Measurements from ENCODE around the gene OCIAD1.
A peak's percentile ranks its signal among the peaks of the same experiment; 100 is the strongest.
"Not testable (repeated sequence)": the region's sequence is repeated elsewhere in the genome, so short reads cannot be mapped to it uniquely, and the experiment has no call there.

Gene OCIAD1, protein sequence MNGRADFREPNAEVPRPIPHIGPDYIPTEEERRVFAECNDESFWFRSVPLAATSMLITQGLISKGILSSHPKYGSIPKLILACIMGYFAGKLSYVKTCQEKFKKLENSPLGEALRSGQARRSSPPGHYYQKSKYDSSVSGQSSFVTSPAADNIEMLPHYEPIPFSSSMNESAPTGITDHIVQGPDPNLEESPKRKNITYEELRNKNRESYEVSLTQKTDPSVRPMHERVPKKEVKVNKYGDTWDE

DNA sequence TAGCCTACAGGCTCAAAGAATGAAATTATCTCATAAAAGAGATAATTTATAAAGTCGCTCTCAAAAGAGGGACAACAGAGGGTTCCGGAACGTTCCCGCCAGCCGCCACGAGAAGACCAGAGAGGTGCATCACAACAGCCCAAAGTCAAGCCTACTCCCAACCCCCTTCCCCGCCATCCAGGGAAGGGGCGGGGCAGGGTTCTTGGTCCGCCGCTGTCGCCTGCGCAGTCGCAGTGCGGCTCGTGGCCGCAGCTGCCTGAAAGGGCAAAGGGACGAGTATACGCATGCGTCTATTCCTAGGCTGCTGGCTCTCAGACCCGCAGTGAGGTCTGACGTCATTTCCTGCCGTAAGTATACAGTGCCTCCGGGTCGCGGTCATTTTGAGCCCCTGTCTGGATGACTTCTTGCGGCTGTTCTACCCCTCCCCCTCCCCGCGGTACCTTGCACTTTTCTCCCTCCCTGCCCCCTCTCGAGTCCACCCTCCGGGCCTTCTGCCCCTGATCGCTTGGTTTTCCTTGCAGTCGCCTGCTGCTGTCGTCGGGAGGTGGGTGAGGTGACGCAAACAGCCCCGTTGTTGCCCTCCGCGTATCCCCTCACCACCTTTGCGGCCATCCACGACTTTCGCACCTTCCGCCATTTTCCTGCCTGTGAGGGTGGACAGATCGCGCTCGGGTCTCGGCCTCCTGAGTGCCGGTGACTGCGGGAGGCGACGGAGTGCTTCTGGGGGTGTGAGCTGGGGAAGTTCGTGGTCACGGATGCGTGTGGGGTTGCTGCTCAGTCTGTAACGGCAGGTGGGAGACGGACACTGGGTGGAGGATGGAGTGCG is at the start of gene OCIAD1:
Gene OCIAD1 (plus strand): TSS at position 383 of the 826 bp plus-strand sequence. CDS start 1,537 bp downstream, outside the sequence.
- peak; percentile 79 to 89 (median 82) for DNase-seq (ENCODE audit: low read depth in 4 of 4, low spot score in 1 of 4)

DNA sequence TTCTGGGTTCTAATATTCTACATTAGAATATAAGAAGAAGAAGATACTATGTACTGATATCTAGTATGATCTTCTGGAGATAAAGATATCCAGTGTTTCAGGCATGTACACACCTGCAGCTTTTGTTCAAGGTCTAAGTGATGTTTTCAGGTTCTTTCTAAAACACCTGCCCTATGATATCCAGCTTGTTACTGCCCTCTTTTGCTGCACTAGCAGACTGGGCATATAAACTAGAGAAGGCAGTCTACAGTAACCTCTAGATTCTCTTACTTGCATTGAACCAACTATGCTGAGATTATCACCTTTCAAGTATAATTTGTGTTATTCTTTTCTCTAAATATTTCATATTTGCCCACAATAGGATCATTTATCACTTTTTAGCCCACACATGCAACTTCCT is 48.9 kb upstream of the OCIAD1 start:
- no peak for DNase-seq (ENCODE audit: low read depth in 4 of 4, low spot score in 1 of 4)

DNA sequence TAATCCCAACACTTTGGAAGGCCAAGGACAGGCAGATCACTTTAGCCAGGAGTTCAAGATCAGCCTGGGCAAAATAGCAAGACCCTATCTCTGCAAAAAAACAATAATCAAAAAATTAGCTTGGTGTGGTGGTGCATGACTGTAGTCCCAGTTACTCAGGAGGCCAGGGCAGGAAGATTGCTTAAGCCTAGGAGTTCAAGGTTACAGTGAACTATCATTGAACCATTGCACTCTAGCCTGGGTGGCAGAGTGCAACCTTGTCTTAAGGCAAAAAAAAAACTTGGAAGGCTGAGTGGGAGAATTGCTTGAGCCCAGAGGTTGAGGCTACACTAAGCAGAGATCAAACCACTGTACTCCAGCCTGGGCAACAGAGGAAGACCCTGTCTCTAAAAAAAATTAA is 45.6 kb upstream of the OCIAD1 start:
- no peak for DNase-seq (ENCODE audit: low read depth in 4 of 4, low spot score in 1 of 4)

DNA sequence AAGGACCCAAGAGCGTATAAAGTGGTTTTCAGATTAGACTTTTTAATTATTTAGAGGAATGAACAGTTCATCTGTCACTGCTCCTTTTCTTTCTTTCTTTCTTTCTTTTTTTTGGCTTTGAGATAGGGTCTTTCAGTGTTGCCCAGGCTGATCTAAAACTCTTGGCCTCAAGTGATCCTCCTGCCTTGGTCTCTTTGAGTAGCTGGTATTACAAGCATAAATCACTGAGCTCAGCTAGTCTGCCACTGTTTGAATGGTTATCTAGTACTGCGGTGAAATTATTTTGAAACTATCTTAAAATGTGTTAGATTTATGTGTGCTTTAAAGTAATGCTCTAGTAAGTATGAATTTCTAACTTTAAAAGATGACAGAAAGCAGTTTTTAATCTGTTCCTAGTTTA is 44.3 kb upstream of the OCIAD1 start:
- no peak for DNase-seq (ENCODE audit: low read depth in 4 of 4, low spot score in 1 of 4)

DNA sequence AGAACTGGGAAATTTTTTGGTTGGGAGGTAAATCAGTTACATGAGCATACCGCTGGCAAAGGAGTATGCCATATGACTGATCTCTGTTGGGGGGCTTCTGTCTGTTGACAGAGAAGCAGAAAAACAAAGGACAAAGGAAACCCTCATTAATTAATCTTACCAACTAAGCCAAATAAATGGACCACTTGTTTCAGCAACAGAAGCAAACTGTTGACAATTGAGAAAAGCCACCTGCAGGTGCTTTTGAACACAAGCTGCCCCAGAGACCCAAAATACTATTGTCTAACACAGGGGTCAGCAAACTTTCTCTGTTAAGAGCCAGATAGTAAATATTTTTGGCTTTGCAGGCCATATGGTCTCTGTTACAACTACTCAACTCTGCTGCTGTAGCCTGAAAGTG is 43.8 kb upstream of the OCIAD1 start:
- DNase-seq (ENCODE audit: low read depth in 4 of 4, low spot score in 1 of 4): no peak

DNA sequence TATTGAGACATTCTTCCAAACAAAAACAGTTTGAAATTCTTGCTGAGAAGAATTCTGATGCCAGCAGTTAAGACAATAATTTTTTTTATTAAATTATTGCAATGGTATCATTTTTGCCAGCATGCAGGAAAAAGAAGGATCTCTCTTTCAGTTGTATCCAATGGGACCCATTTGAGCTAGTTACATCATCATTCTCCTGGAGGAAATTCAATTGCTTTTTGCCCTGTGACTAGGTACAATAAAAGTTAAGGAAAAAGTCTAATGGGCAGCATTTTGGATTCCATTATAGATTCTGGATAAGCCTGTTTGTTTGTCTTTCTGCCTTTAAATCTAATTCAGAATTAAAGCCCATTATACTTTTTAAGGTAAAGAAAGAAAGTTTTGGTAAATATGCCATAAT is 40.3 kb upstream of the OCIAD1 start:
- DNase-seq (ENCODE audit: low read depth in 4 of 4, low spot score in 1 of 4): no peak

DNA sequence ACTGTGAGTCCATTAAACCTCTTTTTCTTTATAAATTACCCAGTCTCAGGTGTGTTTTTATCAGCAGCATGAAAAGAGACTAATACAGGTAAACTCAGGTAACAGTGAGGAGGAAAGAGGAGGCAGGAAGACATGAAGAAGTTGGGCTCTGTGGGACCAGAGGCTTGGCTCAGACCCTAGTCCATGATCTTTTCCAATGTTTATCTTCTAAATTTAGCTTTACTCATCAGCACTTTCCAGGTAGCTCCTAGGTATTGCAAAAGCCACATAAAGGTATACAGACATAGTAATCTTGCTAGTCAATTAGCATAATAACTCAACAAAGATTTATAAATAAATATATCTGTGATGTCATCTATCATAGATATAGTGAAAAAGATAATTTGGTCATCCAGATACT is 39.6 kb upstream of the OCIAD1 start:
- DNase-seq (ENCODE audit: low read depth in 4 of 4, low spot score in 1 of 4): no peak

DNA sequence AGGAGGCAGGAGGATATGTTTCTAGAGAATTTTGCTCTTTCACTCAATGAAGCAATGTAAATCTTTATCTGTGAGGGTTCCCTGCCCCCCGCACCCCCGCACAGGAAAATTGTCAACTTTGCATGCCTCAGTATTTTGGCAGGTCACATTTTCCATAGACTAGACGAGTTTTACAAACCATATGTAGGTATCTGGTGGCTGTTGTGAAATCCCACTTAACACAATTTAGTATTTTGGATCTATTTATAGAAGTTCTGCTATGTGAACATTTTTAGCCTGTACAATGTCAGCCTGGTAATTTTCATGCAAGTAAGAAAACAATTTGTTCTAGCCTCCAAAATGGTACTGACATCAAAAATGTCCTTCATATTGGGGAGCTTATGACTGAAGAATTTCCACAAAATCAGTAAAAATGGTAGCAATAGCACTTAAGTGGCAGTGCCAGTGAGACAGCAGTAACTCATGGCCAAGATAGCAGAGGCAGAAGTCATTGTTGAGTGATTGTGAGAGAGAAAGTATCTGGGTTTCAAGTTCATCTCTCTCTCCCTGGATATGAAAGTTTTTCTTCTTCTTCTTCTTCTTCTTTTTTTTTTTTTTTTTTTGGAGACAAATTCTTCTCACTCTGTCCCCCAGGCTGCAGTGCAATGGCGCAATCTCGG is 38.4 kb upstream of the OCIAD1 start:
- DNase-seq (ENCODE audit: low read depth in 4 of 4, low spot score in 1 of 4): no peak

DNA sequence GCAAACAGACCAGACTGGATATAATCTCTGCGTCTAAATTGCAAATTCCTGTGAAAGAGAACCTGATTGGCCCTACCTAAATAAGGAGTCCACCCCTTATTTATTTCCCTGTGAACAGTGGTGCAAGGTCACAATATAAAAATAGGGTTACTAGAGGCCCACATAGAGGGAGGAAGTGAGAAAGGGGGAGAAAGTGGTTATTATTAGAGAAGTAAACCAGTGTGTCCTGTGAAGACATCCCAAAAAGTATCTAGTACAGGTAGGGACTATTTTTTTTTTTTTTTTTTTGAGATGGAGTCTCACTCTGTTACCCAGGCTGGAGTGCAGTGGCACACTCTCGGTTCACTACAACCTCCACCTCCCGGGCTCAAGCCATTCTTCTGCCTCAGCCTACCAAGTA is 35.8 kb upstream of the OCIAD1 start:
- DNase-seq (ENCODE audit: low read depth in 4 of 4, low spot score in 1 of 4): no peak

DNA sequence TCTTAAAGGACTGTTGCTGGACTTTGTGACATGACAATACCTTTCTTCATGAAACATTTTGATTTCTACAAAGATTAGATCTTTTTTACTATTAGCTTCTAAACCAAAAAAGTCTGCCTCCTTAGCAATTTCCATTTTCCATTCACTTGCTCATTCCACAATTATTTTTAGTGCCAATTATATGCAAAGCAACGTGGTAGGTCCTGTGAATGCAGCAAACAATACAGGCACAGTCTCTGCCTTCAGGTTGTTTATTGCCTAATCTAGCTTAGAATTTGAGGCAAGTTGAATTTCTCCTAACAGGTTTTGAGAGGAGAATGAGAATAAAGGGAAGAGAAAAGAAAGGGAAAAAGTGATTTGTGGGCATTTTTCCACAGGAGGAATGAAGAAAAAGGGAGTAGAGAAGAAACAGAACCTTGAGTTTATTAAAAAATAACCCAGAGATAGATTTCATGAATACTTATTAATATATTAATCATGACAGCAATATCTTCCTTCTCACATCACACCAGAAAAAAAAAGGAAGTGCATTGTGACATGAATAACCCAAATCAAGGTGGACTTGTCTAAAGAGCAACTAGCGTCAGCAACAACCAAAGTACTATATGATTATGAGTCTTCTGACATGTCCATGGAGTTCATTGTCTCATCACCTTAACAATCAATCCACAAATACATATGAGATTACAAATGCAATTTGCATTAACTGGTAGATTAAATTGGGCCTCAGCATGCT is 34.5 kb upstream of the OCIAD1 start:
- DNase-seq (ENCODE audit: low read depth in 4 of 4, low spot score in 1 of 4): no peak

DNA sequence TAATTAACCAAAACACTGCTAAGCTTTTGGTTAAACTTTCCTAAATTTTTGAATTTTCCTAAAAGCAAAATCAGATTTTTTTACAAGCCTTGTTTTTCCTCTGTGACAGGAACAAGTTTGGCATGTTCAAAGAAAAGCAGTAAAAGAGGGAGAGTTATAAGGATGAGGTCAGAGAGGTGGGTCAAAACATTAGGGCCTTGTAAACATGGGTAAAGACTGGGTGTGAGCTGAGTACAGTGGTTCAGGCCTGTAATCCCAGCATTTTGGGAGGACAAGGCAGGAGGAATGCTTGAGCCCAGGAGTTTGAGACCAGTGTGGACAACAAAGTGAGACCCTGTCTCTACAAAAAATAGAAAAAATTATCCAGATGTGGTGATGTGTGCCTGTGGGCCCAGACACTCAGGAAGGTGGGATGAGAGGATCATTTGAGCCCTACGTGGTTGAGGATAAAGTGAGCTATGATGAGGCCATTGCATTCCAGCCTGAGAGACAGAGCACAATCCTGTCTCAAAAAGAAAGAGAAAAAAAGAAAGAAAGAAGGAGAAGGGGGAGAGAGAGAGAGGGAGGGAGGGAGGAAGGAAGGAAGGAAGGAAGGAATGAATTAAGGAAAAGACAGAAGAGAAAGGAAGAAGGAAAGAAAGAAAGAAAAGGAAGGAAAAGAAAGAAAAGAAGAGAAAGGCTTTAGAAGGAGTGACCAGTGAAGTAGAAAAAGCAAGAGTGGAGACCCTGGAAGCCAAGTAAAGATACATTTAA is 33.8 kb upstream of the OCIAD1 start:
- no peak for DNase-seq (ENCODE audit: low read depth in 4 of 4, low spot score in 1 of 4)

DNA sequence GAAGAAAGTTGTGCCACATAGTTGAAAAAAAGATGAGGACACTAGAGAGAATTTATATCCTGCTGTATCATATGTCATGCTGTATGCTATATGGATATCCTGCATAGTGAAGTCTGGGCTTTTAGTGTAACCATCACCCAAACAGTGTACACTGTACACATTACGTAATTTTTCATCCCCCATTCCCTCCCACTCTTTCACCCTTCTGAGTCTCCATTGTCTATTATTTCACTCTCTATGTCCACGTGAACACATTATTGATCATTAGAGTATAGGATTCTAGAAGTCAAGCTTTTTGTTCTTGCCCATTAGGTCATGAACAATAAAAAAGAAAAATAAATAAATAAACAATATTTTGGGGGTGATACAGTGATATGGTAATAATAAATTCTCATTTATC is 32.8 kb upstream of the OCIAD1 start:
- no peak for DNase-seq (ENCODE audit: low read depth in 4 of 4, low spot score in 1 of 4)

DNA sequence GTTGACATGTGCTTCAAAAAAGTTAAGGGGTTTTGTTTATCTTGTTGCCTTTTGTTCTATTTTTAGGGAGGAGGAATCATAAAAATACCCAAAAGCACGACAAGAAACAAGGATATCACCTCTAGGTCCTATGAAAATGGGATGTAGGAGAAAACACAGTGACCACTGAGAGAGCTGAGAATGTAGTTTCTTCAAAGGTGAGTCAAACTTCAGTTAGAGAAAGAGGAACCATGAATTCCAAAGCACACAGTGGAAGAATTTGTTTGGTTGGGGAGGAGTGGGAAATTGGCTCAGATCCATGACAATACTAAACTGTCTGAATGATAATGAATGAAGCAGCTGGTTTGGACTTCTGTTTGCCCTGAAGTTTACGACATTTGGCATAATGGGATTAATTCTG is 31.7 kb upstream of the OCIAD1 start:
- no peak for DNase-seq (ENCODE audit: low read depth in 4 of 4, low spot score in 1 of 4)

DNA sequence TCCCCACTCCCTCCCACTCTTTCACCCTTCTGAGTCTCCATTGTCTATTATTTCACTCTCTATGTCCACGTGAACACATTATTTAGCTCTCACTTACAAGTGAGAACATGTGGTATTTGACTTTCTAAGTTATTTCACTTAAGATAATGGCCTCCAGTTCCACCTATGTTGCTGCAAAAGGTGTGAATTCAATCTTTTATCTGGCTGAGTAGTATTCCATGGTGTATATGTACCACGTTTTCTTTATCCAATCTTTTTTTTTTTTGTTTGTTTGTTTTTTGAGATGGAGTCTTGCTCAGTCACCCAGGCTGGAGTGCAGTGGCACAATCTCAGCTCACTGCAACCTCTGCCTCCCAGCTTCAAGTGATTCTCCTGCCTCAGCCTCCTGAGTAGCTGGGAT is 30.7 kb upstream of the OCIAD1 start:
- DNase-seq (ENCODE audit: low read depth in 4 of 4, low spot score in 1 of 4): not testable (repeated sequence)

DNA sequence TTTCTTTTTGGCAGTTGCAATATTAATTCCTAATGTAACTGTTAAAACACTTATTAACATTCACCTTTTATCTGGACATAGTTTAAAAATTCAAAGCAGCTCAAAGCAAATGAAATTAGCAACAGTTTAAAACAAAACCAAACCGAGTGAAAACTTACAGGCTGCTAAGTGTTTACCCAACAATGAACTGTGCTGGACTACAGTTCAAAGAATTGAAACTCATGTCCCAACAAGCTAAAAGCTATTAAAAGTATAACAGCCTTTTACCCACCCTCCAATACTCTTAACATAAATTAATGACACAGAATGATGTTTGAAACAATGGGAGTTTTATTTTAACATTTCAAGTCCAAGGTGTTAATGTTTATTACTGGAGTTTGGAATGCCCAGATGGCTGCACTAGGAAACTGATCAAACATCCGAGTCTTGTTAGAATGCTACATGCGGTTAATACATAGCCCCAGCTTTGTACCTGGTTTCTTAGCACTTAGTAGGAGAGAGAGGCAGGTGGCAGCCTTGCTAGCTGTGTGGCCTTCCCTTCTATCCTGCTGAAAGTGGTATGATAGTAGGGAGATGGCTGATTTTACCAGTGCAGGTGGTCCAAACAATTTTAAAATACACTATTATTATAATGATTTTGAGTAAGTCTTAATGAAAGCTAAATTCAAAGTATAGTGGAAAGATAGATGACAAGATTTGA is 29.7 kb upstream of the OCIAD1 start:
- DNase-seq (ENCODE audit: low read depth in 4 of 4, low spot score in 1 of 4): no peak

DNA sequence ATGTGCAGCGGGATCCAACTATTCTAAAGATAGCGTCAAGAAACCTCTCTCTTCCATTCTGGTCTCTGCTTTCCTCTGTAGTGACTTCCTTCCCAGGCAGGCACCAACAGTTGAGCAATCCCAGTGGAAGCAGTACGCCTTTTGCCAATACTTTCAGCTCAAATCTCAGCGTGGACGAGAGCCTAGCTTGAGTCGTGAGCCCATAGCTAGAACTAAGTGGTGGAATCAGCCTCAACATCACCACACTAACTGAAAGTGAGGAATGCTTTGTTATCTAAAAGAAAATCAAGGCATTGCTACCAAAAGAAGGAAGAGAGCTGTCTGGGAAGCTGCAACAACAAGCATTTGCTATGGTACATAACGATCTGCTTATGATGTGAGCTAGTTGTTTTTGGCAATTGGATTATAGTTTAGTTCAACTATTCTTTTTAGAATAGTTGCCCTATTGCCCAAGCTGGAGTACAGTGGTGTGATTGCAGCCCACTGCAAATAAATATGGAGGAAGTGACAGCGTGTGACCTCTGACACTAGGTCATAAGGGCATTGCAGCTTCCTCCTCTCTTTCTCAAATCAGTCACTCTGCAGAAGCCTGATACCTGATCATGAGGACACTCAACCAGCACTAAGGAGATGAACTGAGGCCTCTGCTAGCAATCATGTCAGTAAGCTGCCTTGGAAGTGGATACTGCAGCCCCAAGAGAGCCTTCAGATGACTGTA is 26.1 kb upstream of the OCIAD1 start:
- no peak for DNase-seq (ENCODE audit: low read depth in 4 of 4, low spot score in 1 of 4)

DNA sequence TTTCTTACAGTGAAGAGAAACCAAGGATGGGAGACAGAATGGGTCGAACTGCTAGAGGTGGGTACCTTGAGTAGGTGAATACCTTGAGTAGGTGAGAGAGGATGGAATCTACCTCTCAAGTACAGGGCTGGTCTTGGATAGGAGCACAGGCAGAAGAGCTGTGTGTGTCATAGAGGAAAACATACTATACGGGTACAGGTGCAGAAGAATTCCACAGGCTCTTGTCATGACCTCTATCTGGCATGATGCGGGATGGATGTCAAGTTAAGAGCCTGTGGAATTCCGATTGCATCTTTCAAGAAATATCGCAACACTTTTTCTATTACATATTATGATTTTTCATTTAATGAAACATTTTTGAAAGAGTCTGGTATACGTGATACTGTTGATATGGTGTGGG is 18.0 kb upstream of the OCIAD1 start:
- DNase-seq (ENCODE audit: low read depth in 4 of 4, low spot score in 1 of 4): no peak

DNA sequence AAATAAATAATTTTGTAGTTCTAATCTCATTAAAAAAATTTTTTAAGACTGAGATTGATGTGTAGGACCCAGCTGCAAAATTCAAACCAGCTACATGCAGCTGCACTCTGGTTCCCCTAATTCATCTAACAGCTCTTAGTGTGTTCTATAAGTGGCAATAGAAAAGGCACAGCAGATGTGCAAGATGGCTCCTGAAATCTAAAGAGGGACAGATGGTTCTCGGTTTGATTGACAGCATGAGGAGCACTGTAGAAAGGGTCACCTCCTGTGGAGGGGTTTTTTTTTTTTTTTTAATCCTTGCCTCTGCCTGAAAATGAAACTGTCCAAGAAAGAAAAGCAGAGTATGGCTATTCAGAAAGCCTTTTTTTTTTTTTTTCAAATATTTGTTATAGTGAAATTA is 16.9 kb upstream of the OCIAD1 start:
- DNase-seq (ENCODE audit: low read depth in 4 of 4, low spot score in 1 of 4): no peak

DNA sequence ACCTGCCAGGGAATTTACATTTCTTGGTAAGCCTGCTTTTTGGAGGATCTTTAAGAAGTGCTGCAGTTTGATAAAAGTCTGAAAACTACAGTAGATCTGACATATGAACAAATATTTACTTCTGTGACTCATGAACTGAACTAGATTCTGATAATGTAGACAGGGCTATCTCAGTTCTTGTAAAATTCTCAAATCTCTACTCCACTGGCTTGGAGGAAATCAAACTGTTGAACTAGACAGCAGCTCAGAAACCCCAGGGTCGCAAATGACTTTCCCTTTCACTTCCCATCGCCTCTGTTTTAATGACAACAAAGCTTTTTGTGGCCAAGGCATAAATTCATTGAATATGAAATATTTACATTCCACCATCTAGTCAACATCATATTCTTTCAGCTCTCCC is 15.4 kb upstream of the OCIAD1 start:
- no peak for DNase-seq (ENCODE audit: low read depth in 4 of 4, low spot score in 1 of 4)

DNA sequence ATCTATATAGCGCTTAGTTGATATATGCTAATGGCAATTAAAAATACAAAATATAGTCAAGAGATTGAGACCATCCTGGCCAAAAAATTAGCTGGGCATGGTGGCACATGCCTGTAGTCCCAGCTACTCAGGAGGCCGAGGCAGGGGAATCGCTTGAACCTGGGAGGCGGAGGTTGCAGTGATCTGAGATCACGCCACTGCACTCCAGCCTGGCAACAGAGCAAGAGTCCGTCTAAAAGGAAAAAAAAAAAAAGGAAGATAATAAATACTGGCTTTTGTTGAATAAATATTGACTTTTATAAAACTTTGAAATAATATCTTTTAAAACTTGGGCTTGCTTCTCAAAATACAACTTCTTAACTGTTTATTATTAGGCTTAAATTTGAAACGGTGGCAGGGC is 14.6 kb upstream of the OCIAD1 start:
- DNase-seq (ENCODE audit: low read depth in 4 of 4, low spot score in 1 of 4): not testable (repeated sequence)
